ENCODE measurements around the gene EIF4G1. TPM values are rescaled to one million over a fixed set of nuclear protein-coding genes. Genes with fewer than 3 reads are reported as not detected.

EIF4G1 gene
- total RNA-seq, 1 experiment from 2014 or later = 321 TPM

DNA sequence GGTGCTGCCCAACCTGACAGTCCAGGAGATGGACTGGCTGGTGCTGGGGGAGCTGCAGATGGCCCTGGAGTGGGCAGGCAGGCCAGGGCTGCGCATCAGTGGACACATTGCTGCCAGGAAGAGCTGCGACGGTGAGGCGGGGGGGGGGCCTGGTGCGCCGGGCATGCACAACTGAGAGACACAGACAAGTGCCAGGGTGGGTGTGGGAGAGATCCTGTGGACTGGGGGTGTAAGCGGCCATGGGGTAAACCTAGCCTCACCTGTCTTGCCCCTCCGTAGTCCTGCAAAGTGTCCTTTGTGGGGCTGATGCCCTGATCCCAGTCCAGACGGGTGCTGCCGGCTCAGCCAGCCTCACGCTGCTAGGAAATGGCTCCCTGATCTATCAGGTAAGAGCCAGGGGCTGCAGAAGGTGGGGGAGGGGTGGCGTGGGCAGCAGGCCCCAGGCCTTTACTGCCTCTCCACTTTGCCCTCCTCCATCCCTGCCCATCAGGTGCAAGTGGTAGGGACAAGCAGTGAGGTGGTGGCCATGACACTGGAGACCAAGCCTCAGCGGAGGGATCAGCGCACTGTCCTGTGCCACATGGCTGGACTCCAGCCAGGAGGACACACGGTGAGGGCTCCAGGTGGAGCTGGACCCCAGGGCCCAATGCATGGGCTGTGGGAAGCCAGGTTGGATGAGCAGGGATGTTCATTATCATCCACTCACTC lies 68.8 kb downstream of the EIF4G1 start:
- no peak for DNase-seq (ENCODE audit: low read depth)

DNA sequence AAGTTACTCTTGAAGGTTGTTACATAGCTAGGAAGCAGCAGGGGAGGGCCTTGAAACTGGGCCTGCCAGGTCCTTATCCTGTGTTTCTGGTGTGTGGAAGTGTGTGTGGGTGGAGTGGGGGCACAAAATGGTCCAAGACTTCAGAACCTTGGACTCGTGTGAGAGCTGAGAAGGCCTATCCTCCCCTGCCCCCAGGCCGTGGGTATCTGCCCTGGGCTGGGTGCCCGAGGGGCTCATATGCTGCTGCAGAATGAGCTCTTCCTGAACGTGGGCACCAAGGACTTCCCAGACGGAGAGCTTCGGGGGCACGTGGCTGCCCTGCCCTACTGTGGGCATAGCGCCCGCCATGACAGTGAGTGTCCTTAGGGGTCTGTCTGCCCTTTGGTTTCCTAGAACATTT lies 69.9 kb downstream of the EIF4G1 start:
- DNase-seq (ENCODE audit: low read depth) = no peak

Other genes with a start within 250 kb of the EIF4G1 start
- not detected in 2 replicates for gene HTR3E, start 217.5 kb upstream of the EIF4G1 start, total RNA-seq (2014; rRNA removed)
- gene EIF2B5, start 179.2 kb upstream of the EIF4G1 start, total RNA-seq (2014; rRNA removed) = 35.4 and 40.8 TPM in 2 replicates
- gene DVL3, start 159.2 kb upstream of the EIF4G1 start, total RNA-seq (2014; rRNA removed) = 50.1 and 63.5 TPM in 2 replicates
- 569 and 621 TPM in 2 replicates for gene AP2M1, start 139.8 kb upstream of the EIF4G1 start, total RNA-seq (2014; rRNA removed)
- 34.8 and 45.4 TPM in 2 replicates for gene ABCF3, start 128.4 kb upstream of the EIF4G1 start, total RNA-seq (2014; rRNA removed)
- gene VWA5B2, start 85.0 kb upstream of the EIF4G1 start, total RNA-seq (2014; rRNA removed) = not detected in 2 replicates
- gene ALG3, start 65.6 kb upstream of the EIF4G1 start, total RNA-seq (2014; rRNA removed) = 71.4 and 77.7 TPM in 2 replicates
- gene EEF1AKMT4, start 64.9 kb upstream of the EIF4G1 start, total RNA-seq (2014; rRNA removed) = 2.9 and 5.2 TPM in 2 replicates
- 0.69 TPM in 1 of 2 replicates, not detected in the other for gene CAMK2N2, start 53.1 kb upstream of the EIF4G1 start, total RNA-seq (2014; rRNA removed)
- not detected in 2 replicates for gene ECE2, start 38.6 kb upstream of the EIF4G1 start, total RNA-seq (2014; rRNA removed)
- 623 and 688 TPM in 2 replicates for gene PSMD2, start 15.4 kb upstream of the EIF4G1 start, total RNA-seq (2014; rRNA removed)
- gene FAM131A, start 23.0 kb downstream of the EIF4G1 start, total RNA-seq (2014; rRNA removed) = 7.1 and 7.6 TPM in 2 replicates
- 4.4 and 5.9 TPM in 2 replicates for gene CLCN2, start 47.0 kb downstream of the EIF4G1 start, total RNA-seq (2014; rRNA removed)
- 106 and 116 TPM in 2 replicates for gene POLR2H, start 47.1 kb downstream of the EIF4G1 start, total RNA-seq (2014; rRNA removed)
- not detected in 2 replicates for gene THPO, start 63.6 kb downstream of the EIF4G1 start, total RNA-seq (2014; rRNA removed)
- 0.11 and 1.7 TPM in 2 replicates for gene CHRD, start 65.4 kb downstream of the EIF4G1 start, total RNA-seq (2014; rRNA removed)
- 2.5 and 4.2 TPM in 2 replicates for gene EPHB3, start 247.2 kb downstream of the EIF4G1 start, total RNA-seq (2014; rRNA removed)

Measured in LHCN-M2 (cell line).